Colonic mucosa (tissue), 4 donors: ENCODE data around the gene POLR1E. TPM values are rescaled to one million over a fixed set of nuclear protein-coding genes. Genes with fewer than 3 reads are reported as not detected.

Experiments
- DNase-seq: peaks from one replicate; pipeline ENCODE4 v3.0.0-alpha.2; 2020
- H3K27ac ChIP-seq: fragments of 200-600 bp; one replicate; pipeline ENCODE4 v1.8.0; 2021
- H3K27me3 ChIP-seq: fragments of 200-600 bp; one replicate; pipeline ENCODE4 v1.8.0; 2021
- H3K36me3 ChIP-seq: fragments of 200-600 bp; one replicate; pipeline ENCODE4 v1.8.0; 2021
- H3K4me1 ChIP-seq: fragments of 200-600 bp; one replicate; pipeline ENCODE4 v1.8.0; 2021; ENCODE audit warnings: mild to moderate bottlenecking
- H3K4me3 ChIP-seq: fragments of 200-600 bp; one replicate; pipeline ENCODE4 v1.8.0; 2021
- H3K9ac ChIP-seq, 2 donors: one replicate each; pipeline ENCODE4 v1.7.0; 2013; ENCODE audit warnings: control low read depth in 2 of 2, low read depth in 2 of 2, low read length in 2 of 2
- H3K9me3 ChIP-seq: fragments of 200-600 bp; one replicate; pipeline ENCODE4 v1.8.0; 2021
- CTCF ChIP-seq: fragments of 200-600 bp; IDR thresholded peaks from one replicate; pipeline ENCODE4 v1.8.0; 2022; ENCODE audit warnings: antibody characterized with exemption, mild to moderate bottlenecking
- intact Hi-C: fragments of 100-400 bp; cut with DNase I; formaldehyde crosslinking; loops from one replicate; pipeline ENCODE4 v1.14.1; 2022
- total RNA-seq, 2 donors: library from RNA; stranded (reverse); fragmentation: NEBNext Ultra II Directional in 1 of 2; extraction: Animal tissue kit (Norgen Biotek cat#: 25700) in 1 of 2; gene quantifications; one replicate each; pipeline ENCODE4 v1.2.1, GENCODE V29; 2021
- donor health status: healthy.
- donor health status: DM: no; HTN: no; CAD: no.
- donor health status: DM: no; HTN: no; CAD: no.

The POLR1E gene
- total RNA-seq, 2 donors from 2014 or later = 10.8 to 19.3 TPM

GRCh38 chr9:37446401-37446800 is 39.3 kb upstream of the POLR1E start:
- Histone ChIP-seq H3K9me3 (no peaks in the 10 kb centered on the region), H3K4me3 (no peak overlapping the region), H3K27me3 (no peaks in the 10 kb centered on the region), H3K36me3 (no peaks in the 10 kb centered on the region), H3K27ac (no peak overlapping the region), H3K4me1 (no peaks in the 10 kb centered on the region), H3K9ac (no peak overlapping the region)
- no peak for TF ChIP-seq CTCF
- no peak for DNase-seq
- intact Hi-C loops = no loop called here

GRCh38 chr9:37447111-37447510 is 38.6 kb upstream of the POLR1E start:
- DNase-seq = no peak
- Histone ChIP-seq H3K27me3 (no peaks in the 10 kb centered on the region), H3K9me3 (no peaks in the 10 kb centered on the region), H3K4me3 (no peak overlapping the region), H3K4me1 (no peaks in the 10 kb centered on the region), H3K9ac (no peak overlapping the region), H3K27ac (no peak overlapping the region), H3K36me3 (no peaks in the 10 kb centered on the region)
- intact Hi-C loops = no loop called here
- no peak for TF ChIP-seq CTCF

- Histone ChIP-seq H3K27me3 (no peaks in the 10 kb centered on the region), H3K9me3 (no peaks in the 10 kb centered on the region), H3K36me3 (no peaks in the 10 kb centered on the region), H3K4me3 (no peak overlapping the region), H3K27ac (no peak overlapping the region), H3K4me1 (no peaks in the 10 kb centered on the region), H3K9ac (no peak overlapping the region)
- intact Hi-C loops = no loop called here
- no peak for DNase-seq
- no peak for TF ChIP-seq CTCF
Measured at GRCh38 chr9:37449862-37450632, 35.7 kb upstream of the POLR1E start.

- intact Hi-C loops = no loop called here
- H3K9me3 ChIP-seq = no peaks in the 10 kb centered on the region
- H3K36me3 ChIP-seq = no peaks in the 10 kb centered on the region
- no peak overlapping the region for H3K27ac ChIP-seq
- no peak overlapping the region for H3K9ac ChIP-seq
- no peak for TF ChIP-seq CTCF
- no peaks in the 10 kb centered on the region for H3K27me3 ChIP-seq
- no peak for DNase-seq
- H3K4me1 ChIP-seq = no peaks in the 10 kb centered on the region
- H3K4me3 ChIP-seq = no peak overlapping the region
Measured at GRCh38 chr9:37451628-37452027, 34.1 kb upstream of the POLR1E start.

- Histone ChIP-seq H3K4me1 (no peaks in the 10 kb centered on the region), H3K27ac (no peak overlapping the region), H3K9me3 (no peaks in the 10 kb centered on the region), H3K4me3 (no peak overlapping the region), H3K36me3 (no peaks in the 10 kb centered on the region), H3K9ac (no peak overlapping the region), H3K27me3 (no peaks in the 10 kb centered on the region)
- intact Hi-C loops = no loop called here
- TF ChIP-seq CTCF = no peak
- DNase-seq = no peak
Measured at GRCh38 chr9:37452611-37453010, 33.1 kb upstream of the POLR1E start.
